Upper lobe of left lung (tissue), 4 donors: ENCODE data around the gene FOCAD.

Experiments used
- EP300 ChIP-seq, 4 donors: sonication (generic); formaldehyde crosslinking; IDR thresholded peaks; one replicate each; pipeline ENCODE4 v1.5.1; 2017; ENCODE audit warnings: antibody characterized with exemption in 4 of 4, control low read depth in 2 of 4
- POLR2A ChIP-seq, 4 donors: fragments of 450-650 bp; IDR thresholded peaks; one replicate each; pipeline ENCODE4 v1.5.1; 2016 to 2017; ENCODE audit warnings: antibody characterized with exemption in 4 of 4, mild to moderate bottlenecking in 2 of 4
- POLR2AphosphoS5 ChIP-seq, 2 donors: sonication (generic); formaldehyde crosslinking; IDR thresholded peaks; one replicate each; pipeline ENCODE4 v1.5.1; 2017; ENCODE audit warnings: antibody characterized with exemption in 2 of 2
- TF ChIP-seq, protein P1 (sequence below), 6 experiments: fragments of 450-650 bp in 4 of 6; fragments of 200-600 bp in 2 of 6; sonication (generic) in 2 of 6; IDR thresholded peaks; one replicate each; pipeline ENCODE4 v1.5.1; 2016 to 2019; ENCODE audit warnings: antibody characterized with exemption in 6 of 6

DNA sequence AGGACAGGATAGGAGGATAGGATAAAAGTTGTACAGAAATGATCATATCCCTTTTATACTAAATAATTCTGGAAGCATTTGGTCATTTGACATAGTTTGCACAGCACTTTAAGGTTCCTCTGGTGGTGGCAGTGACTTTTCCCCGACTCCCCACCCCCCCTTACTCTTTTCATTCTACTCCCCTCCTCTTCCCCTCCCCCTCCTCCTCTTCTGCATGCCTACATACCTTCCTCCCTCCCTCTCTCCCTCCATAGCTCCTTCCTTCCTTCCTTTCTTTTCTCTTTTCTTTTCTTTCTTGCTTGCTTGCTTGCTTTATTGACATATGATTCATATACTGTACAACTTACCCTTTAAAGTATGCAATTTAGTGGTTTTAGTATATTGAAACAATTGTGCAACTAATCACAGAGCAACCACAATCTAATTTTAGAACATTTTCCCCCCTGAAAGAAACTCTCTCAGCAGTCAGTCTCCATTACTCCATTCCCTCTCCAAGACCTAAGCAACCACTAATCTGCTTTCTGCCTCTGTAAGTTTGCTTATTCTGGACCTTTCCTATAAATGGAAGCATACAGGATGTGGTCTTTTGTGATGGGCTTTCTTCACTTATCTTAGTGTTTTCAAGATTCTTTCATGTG is 188.4 kb downstream of the FOCAD start:
- TF ChIP-seq, protein P1, sequence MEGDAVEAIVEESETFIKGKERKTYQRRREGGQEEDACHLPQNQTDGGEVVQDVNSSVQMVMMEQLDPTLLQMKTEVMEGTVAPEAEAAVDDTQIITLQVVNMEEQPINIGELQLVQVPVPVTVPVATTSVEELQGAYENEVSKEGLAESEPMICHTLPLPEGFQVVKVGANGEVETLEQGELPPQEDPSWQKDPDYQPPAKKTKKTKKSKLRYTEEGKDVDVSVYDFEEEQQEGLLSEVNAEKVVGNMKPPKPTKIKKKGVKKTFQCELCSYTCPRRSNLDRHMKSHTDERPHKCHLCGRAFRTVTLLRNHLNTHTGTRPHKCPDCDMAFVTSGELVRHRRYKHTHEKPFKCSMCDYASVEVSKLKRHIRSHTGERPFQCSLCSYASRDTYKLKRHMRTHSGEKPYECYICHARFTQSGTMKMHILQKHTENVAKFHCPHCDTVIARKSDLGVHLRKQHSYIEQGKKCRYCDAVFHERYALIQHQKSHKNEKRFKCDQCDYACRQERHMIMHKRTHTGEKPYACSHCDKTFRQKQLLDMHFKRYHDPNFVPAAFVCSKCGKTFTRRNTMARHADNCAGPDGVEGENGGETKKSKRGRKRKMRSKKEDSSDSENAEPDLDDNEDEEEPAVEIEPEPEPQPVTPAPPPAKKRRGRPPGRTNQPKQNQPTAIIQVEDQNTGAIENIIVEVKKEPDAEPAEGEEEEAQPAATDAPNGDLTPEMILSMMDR (IDR thresholded peaks at IDR 0.05): no peak
- TF ChIP-seq POLR2AphosphoS5 (IDR thresholded peaks at IDR 0.05): no peak
- TF ChIP-seq POLR2A (IDR thresholded peaks at IDR 0.05): no peak
- TF ChIP-seq EP300 (IDR thresholded peaks at IDR 0.05): no peak
